PC-3 (cell line): ENCODE measurements around the gene TIMP3.

Experiments
- CTCF ChIP-seq: fragments of 300-600 bp; sonication (generic); conservative IDR thresholded peaks from 2 replicates; pipeline ENCODE4 v1.5.1; 2017; ENCODE audit warnings: antibody characterized with exemption, low read depth, mild to moderate bottlenecking, low read length
- EZH2 ChIP-seq: fragments of 300-600 bp; sonication (generic); IDR thresholded peaks from one replicate; pipeline ENCODE4 v1.6.1; 2017; ENCODE audit warnings: antibody characterized with exemption, mild to moderate bottlenecking, low read length; ENCODE audit not compliant: unreplicated experiment

GRCh38 chr22:32877196-32877595 lies 75.7 kb downstream of the TIMP3 start:
- TF ChIP-seq EZH2 (no peak), CTCF (no peak)
